Esophagus squamous epithelium (tissue), 4 donors: Measurements from ENCODE around the gene LIG3.

Source experiments
- CTCF ChIP-seq, 6 experiments: fragments of 450-650 bp in 4 of 6; fragments of 200-600 bp in 2 of 6; sonication (generic) in 2 of 6; IDR thresholded peaks; one replicate each; pipeline ENCODE4 v1.5.1; 2016 to 2019; ENCODE audit warnings: antibody characterized with exemption in 6 of 6, mild to moderate bottlenecking in 4 of 6, moderate library complexity in 4 of 6
- POLR2A ChIP-seq, 4 donors: fragments of 450-650 bp; IDR thresholded peaks; one replicate each; pipeline ENCODE4 v1.6.1; 2017; ENCODE audit warnings: antibody characterized with exemption in 4 of 4, mild to moderate bottlenecking in 4 of 4, moderate library complexity in 3 of 4

- TF ChIP-seq POLR2A (IDR thresholded peaks at IDR 0.05) (no peak), CTCF (IDR thresholded peaks at IDR 0.05) (no peak)
Measured at GRCh38 chr17:35023538-35023937, 43.2 kb downstream of the LIG3 start.
